ENCODE measurements around the gene RTTN. TPM values are rescaled to one million over a fixed set of nuclear protein-coding genes. Genes with fewer than 3 reads are reported as not detected.
A peak's percentile ranks its signal among the peaks of the same experiment; 100 is the strongest.

RTTN gene
- total RNA-seq, 1 donor from 2014 or later, result 52.4 TPM

DNA sequence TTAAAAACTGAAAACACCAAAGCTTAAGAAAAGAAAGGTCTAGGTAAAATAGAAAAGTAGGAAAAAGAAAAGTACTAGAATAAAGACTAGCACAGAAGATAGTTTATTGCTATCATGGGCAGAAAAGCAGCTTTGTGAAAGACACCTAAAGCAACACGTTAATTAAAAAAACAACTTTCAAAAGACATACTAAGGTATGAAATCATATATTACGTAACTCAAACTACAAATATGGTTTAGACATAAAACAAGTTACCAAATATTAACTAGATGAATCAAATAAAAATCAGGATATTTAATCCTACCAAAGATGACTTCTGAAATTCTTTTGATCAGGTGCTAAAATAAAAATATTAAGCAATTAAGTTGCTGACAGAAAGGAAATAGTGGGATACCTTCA is 30.3 kb downstream of the RTTN start:
- no peak overlapping the region for H3K4me3 ChIP-seq
- Mint-ChIP-seq H3K36me3 (peaks cover 7% of the 10 kb centered on the region), H3K4me3 (no peak overlapping the region), H3K4me1 (no peaks in the 10 kb centered on the region), H3K27me3 (ENCODE audit: insufficient read depth, low read depth) (no peaks in the 10 kb centered on the region), H3K9me3 (no peaks in the 10 kb centered on the region), H3K27ac (no peak overlapping the region)
- DNase-seq (ENCODE audit: low spot score), result no peak
- H3K79me2 ChIP-seq (ENCODE audit: low read depth), result no peaks in the 10 kb centered on the region
- H3K27me3 ChIP-seq, result no peaks in the 10 kb centered on the region
- H3K9ac ChIP-seq, result no peak overlapping the region
- no peaks in the 10 kb centered on the region for H3F3A ChIP-seq (ENCODE audit: low read depth)
- no peaks in the 10 kb centered on the region for H3K9me3 ChIP-seq (ENCODE audit: low read depth)
- H3K4me1 ChIP-seq, result no peaks in the 10 kb centered on the region
- TF ChIP-seq CTCF (IDR thresholded peaks at IDR 0.05) (no peak), EZH2 (IDR thresholded peaks at IDR 0.05) (no peak), EZH2phosphoT487 (IDR thresholded peaks at IDR 0.05) (no peak)
- peaks cover 6% of the 10 kb centered on the region for H3K36me3 ChIP-seq
- no peaks in the 10 kb centered on the region for H4K20me1 ChIP-seq (ENCODE audit: low read depth)
- no peak overlapping the region for H3K4me2 ChIP-seq
- H2AFZ ChIP-seq (replicated peaks), result no peak overlapping the region
- H3K27ac ChIP-seq, result no peak overlapping the region

DNA sequence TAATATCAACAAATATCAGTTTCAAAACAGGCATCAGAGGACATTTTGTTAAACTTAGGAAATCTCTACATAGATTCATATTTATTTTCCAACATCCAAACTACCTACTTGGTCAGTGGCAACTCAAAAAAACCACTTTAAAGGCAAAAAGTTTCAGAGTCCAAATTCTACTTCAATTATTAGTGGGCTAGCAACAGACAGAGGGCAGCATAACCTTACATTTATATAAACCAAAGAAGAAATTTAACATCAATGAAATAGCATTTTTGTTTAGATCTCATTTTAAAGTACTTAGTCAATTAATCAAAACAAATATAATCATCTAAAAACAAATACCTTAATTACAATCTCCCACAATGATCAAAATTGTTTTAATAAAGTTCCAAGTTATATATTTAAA is 33.3 kb downstream of the RTTN start:
- no peaks in the 10 kb centered on the region for H3K79me2 ChIP-seq (ENCODE audit: low read depth)
- no peak overlapping the region for H3K4me3 ChIP-seq
- H3K36me3 ChIP-seq, result no peaks in the 10 kb centered on the region
- H2AFZ ChIP-seq (replicated peaks), result no peak overlapping the region
- no peak overlapping the region for H3K27ac ChIP-seq
- H3K9ac ChIP-seq, result no peak overlapping the region
- H3K4me3 Mint-ChIP-seq, result no peak overlapping the region
- no peak for DNase-seq (ENCODE audit: low spot score)
- H3K9me3 Mint-ChIP-seq, result no peaks in the 10 kb centered on the region
- no peaks in the 10 kb centered on the region for H3K36me3 Mint-ChIP-seq
- TF ChIP-seq CTCF (IDR thresholded peaks at IDR 0.05) (peak; percentile 38), EZH2 (IDR thresholded peaks at IDR 0.05) (no peak)
- H3K4me1 Mint-ChIP-seq, result no peaks in the 10 kb centered on the region
- no peaks in the 10 kb centered on the region for H3K4me1 ChIP-seq
- H3K9me3 ChIP-seq (ENCODE audit: low read depth), result no peaks in the 10 kb centered on the region
- H3K27me3 Mint-ChIP-seq (ENCODE audit: insufficient read depth, low read depth), result no peaks in the 10 kb centered on the region
- H3K27me3 ChIP-seq, result no peaks in the 10 kb centered on the region
- H4K20me1 ChIP-seq (ENCODE audit: low read depth), result no peaks in the 10 kb centered on the region
- H3K4me2 ChIP-seq, result no peak overlapping the region
- H3K27ac Mint-ChIP-seq, result no peak overlapping the region
- no peaks in the 10 kb centered on the region for H3F3A ChIP-seq (ENCODE audit: low read depth)

- Histone ChIP-seq H4K20me1 (ENCODE audit: low read depth) (no peaks in the 10 kb centered on the region), H3K9me3 (ENCODE audit: low read depth) (no peaks in the 10 kb centered on the region), H3K79me2 (ENCODE audit: low read depth) (no peaks in the 10 kb centered on the region), H3K36me3 (peaks cover 9% of the 10 kb centered on the region), H3F3A (ENCODE audit: low read depth) (no peaks in the 10 kb centered on the region), H3K27ac (no peak overlapping the region), H2AFZ (replicated peaks) (no peak overlapping the region), H3K4me1 (no peaks in the 10 kb centered on the region), H3K4me3 (no peak overlapping the region), H3K27me3 (no peaks in the 10 kb centered on the region), H3K9ac (no peak overlapping the region), H3K4me2 (no peak overlapping the region)
- no peaks in the 10 kb centered on the region for H3K9me3 Mint-ChIP-seq
- H3K4me3 Mint-ChIP-seq, result no peak overlapping the region
- H3K4me1 Mint-ChIP-seq, result no peaks in the 10 kb centered on the region
- H3K27me3 Mint-ChIP-seq (ENCODE audit: insufficient read depth, low read depth), result no peaks in the 10 kb centered on the region
- H3K27ac Mint-ChIP-seq, result no peak overlapping the region
- TF ChIP-seq EZH2phosphoT487 (IDR thresholded peaks at IDR 0.05), result no peak
- no peak for TF ChIP-seq CTCF (IDR thresholded peaks at IDR 0.05)
- no peak for TF ChIP-seq EZH2 (IDR thresholded peaks at IDR 0.05)
- DNase-seq (ENCODE audit: low spot score), result no peak
- H3K36me3 Mint-ChIP-seq, result no peaks in the 10 kb centered on the region
Measured at GRCh38 chr18:70169747-70170146, 35.7 kb downstream of the RTTN start.

GRCh38 chr18:70166668-70167067 is 38.8 kb downstream of the RTTN start:
- Histone ChIP-seq H3K4me3 (no peak overlapping the region), H4K20me1 (ENCODE audit: low read depth) (no peaks in the 10 kb centered on the region), H2AFZ (replicated peaks) (no peak overlapping the region), H3K36me3 (peaks cover 9% of the 10 kb centered on the region), H3K27me3 (no peaks in the 10 kb centered on the region), H3F3A (ENCODE audit: low read depth) (no peaks in the 10 kb centered on the region), H3K79me2 (ENCODE audit: low read depth) (no peaks in the 10 kb centered on the region), H3K4me1 (no peaks in the 10 kb centered on the region), H3K9ac (no peak overlapping the region), H3K9me3 (ENCODE audit: low read depth) (no peaks in the 10 kb centered on the region), H3K4me2 (no peak overlapping the region), H3K27ac (no peak overlapping the region)
- Mint-ChIP-seq H3K36me3 (peaks cover 13% of the 10 kb centered on the region), H3K27ac (no peak overlapping the region), H3K27me3 (ENCODE audit: insufficient read depth, low read depth) (peaks cover 2% of the 10 kb centered on the region), H3K4me3 (no peak overlapping the region), H3K9me3 (no peaks in the 10 kb centered on the region), H3K4me1 (no peaks in the 10 kb centered on the region)
- DNase-seq (ENCODE audit: low spot score), result no peak
- TF ChIP-seq EZH2 (IDR thresholded peaks at IDR 0.05) (no peak), CTCF (IDR thresholded peaks at IDR 0.05) (no peak), EZH2phosphoT487 (IDR thresholded peaks at IDR 0.05) (no peak)

Measured in neural progenitor cell (in vitro differentiated cells).